Uterus (tissue), 2 donors: Measurements from ENCODE around the gene NETO2.

ENCODE experiments used
- POLR2A ChIP-seq, 2 donors: fragments of 450-650 bp; IDR thresholded peaks; one replicate each; pipeline ENCODE4 v1.6.1; 2016; ENCODE audit warnings: antibody characterized with exemption in 2 of 2, mild to moderate bottlenecking in 1 of 2, moderate library complexity in 1 of 2
- TF ChIP-seq, protein P1 (sequence below), 4 experiments: fragments of 200-600 bp in 2 of 4; fragments of 450-650 bp in 2 of 4; sonication (generic) in 2 of 4; IDR thresholded peaks; one replicate each; pipeline ENCODE4 v1.5.1; 2016 to 2019; ENCODE audit warnings: antibody characterized with exemption in 4 of 4, mild to moderate bottlenecking in 2 of 4, moderate library complexity in 1 of 4

GRCh38 chr16:47161464-47161863, 17.7 kb upstream of the NETO2 start:
- TF ChIP-seq, protein P1, sequence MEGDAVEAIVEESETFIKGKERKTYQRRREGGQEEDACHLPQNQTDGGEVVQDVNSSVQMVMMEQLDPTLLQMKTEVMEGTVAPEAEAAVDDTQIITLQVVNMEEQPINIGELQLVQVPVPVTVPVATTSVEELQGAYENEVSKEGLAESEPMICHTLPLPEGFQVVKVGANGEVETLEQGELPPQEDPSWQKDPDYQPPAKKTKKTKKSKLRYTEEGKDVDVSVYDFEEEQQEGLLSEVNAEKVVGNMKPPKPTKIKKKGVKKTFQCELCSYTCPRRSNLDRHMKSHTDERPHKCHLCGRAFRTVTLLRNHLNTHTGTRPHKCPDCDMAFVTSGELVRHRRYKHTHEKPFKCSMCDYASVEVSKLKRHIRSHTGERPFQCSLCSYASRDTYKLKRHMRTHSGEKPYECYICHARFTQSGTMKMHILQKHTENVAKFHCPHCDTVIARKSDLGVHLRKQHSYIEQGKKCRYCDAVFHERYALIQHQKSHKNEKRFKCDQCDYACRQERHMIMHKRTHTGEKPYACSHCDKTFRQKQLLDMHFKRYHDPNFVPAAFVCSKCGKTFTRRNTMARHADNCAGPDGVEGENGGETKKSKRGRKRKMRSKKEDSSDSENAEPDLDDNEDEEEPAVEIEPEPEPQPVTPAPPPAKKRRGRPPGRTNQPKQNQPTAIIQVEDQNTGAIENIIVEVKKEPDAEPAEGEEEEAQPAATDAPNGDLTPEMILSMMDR (IDR thresholded peaks at IDR 0.05) = no peak
- TF ChIP-seq POLR2A (IDR thresholded peaks at IDR 0.05) = no peak
